DND-41 (cell line): Measurements from ENCODE around the gene POLR3A.

ENCODE experiments used
- EZH2 ChIP-seq: IDR thresholded peaks from 3 replicates; pipeline ENCODE4 v1.6.1; 2012; ENCODE audit warnings: borderline replicate concordance, low read depth, mild to moderate bottlenecking, moderate library complexity, low read length, inconsistent platforms; ENCODE audit not compliant: severe bottlenecking
- TF ChIP-seq, protein P1 (sequence below): IDR thresholded peaks from 2 replicates; pipeline ENCODE4 v1.5.1; 2012; ENCODE audit warnings: borderline replicate concordance, low read length, moderate library complexity, mild to moderate bottlenecking; ENCODE audit not compliant: poor library complexity, severe bottlenecking; ENCODE audit errors: extremely low read depth

DNA sequence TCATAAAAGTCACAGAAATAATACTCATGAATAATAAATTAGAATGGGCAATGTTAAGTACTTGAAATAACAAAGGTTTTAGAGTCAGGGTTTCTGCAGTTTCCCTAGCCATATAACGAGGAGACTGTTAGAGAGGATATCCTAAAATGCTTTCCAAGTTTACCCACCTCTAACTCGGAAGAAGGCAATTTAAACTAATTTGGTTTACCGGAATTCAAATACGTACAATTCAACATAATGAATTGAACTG is 4.0 kb upstream of the POLR3A start:
- TF ChIP-seq, protein P1, sequence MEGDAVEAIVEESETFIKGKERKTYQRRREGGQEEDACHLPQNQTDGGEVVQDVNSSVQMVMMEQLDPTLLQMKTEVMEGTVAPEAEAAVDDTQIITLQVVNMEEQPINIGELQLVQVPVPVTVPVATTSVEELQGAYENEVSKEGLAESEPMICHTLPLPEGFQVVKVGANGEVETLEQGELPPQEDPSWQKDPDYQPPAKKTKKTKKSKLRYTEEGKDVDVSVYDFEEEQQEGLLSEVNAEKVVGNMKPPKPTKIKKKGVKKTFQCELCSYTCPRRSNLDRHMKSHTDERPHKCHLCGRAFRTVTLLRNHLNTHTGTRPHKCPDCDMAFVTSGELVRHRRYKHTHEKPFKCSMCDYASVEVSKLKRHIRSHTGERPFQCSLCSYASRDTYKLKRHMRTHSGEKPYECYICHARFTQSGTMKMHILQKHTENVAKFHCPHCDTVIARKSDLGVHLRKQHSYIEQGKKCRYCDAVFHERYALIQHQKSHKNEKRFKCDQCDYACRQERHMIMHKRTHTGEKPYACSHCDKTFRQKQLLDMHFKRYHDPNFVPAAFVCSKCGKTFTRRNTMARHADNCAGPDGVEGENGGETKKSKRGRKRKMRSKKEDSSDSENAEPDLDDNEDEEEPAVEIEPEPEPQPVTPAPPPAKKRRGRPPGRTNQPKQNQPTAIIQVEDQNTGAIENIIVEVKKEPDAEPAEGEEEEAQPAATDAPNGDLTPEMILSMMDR: no peak
- no peak for TF ChIP-seq EZH2
